Prostate gland (tissue), 2 donors: ENCODE data around the gene UHRF2. TPM values are rescaled to one million over a fixed set of nuclear protein-coding genes. Genes with fewer than 3 reads are reported as not detected.
"Not testable (repeated sequence)": the region's sequence is repeated elsewhere in the genome, so short reads cannot be mapped to it uniquely, and the experiment has no call there.

Source experiments
- DNase-seq: peaks from one replicate; pipeline ENCODE4 v3.0.0-alpha.2; 2019; ENCODE audit warnings: low spot score
- H3K27ac ChIP-seq, 2 donors: fragments of 200-600 bp; sonication (generic); 2 replicates each; pipeline ENCODE4 v1.5.1; 2017 to 2019
- H3K27me3 ChIP-seq: fragments of 200-600 bp; sonication (generic); replicated peaks from 2 replicates; pipeline ENCODE4 v1.5.1; 2019; ENCODE audit not compliant: insufficient read depth
- H3K36me3 ChIP-seq, 2 donors: fragments of 200-600 bp; sonication (generic); 1 replicate in 1 of 2; 2 replicates in 1 of 2; pipeline versions ENCODE4 v1.5.1 to v1.8.1; 2017 to 2019
- H3K4me1 ChIP-seq: fragments of 200-600 bp; sonication (generic); replicated peaks from 2 replicates; pipeline ENCODE4 v1.5.1; 2019
- H3K4me3 ChIP-seq, 2 donors: fragments of 200-600 bp; sonication (generic); 2 replicates each; pipeline ENCODE4 v1.5.1; 2017 to 2019
- H3K9me3 ChIP-seq: fragments of 200-600 bp; sonication (generic); 2 replicates; pipeline ENCODE4 v1.5.1; 2017
- CTCF ChIP-seq, 4 experiments: fragments of 200-600 bp in 2 of 4; fragments of 450-650 bp in 2 of 4; sonication (generic) in 2 of 4; IDR thresholded peaks; 1 replicate in 3 of 4; 2 replicates in 1 of 4; pipeline ENCODE4 v1.5.1; 2016 to 2019; ENCODE audit warnings: antibody characterized with exemption in 4 of 4, mild to moderate bottlenecking in 2 of 4, moderate library complexity in 2 of 4
- POLR2A ChIP-seq: fragments of 450-650 bp; IDR thresholded peaks from one replicate; pipeline ENCODE4 v1.6.1; 2016; ENCODE audit warnings: antibody characterized with exemption, mild to moderate bottlenecking
- POLR2AphosphoS5 ChIP-seq: sonication (generic); formaldehyde crosslinking; IDR thresholded peaks from one replicate; pipeline ENCODE4 v1.6.1; 2017; ENCODE audit warnings: antibody characterized with exemption
- WGBS: methylation state at CpG from one replicate; pipeline ENCODE4 v1.1.5; 2018; 5-methylcytosine and 5-hydroxymethylcytosine counted together
- intact Hi-C: fragments of 100-400 bp; cut with DNase I; formaldehyde crosslinking; loops from one replicate; pipeline ENCODE4 v1.14.2; 2022
- total RNA-seq, 2 donors: library from RNA; depleted of rRNA; stranded (reverse); fragments of >200 nt; gene quantifications; one replicate each; pipeline ENCODE4 v1.1.0, GENCODE V29; 2016

UHRF2 gene
- total RNA-seq, 2 donors from 2014 or later, result 41.9 to 52.1 TPM

GRCh38 chr9:6512085-6512657 is 99.2 kb downstream of the UHRF2 start:
- no peak overlapping the region for H3K27ac ChIP-seq
- no peak for DNase-seq
- intact Hi-C loops, result no loop called here
- TF ChIP-seq POLR2A, result no peak
- TF ChIP-seq POLR2AphosphoS5, result no peak
- no peak for TF ChIP-seq CTCF (IDR thresholded peaks at IDR 0.05)
- no peaks in the 10 kb centered on the region for H3K9me3 ChIP-seq
- H3K4me1 ChIP-seq, result no peaks in the 10 kb centered on the region
- H3K4me3 ChIP-seq, result no peak overlapping the region
- no peaks in the 10 kb centered on the region for H3K27me3 ChIP-seq
- H3K36me3 ChIP-seq, result no peaks in the 10 kb centered on the region
- WGBS, result 55% methylated on average over 3 of the region's 3 CpGs

- TF ChIP-seq CTCF (IDR thresholded peaks at IDR 0.05), result no peak
- no peak for TF ChIP-seq POLR2A
- TF ChIP-seq POLR2AphosphoS5, result no peak
- H3K36me3 ChIP-seq, result no peaks in the 10 kb centered on the region
- H3K4me1 ChIP-seq, result no peaks in the 10 kb centered on the region
- no peak overlapping the region for H3K27ac ChIP-seq
- no peaks in the 10 kb centered on the region for H3K27me3 ChIP-seq
- H3K9me3 ChIP-seq, result no peaks in the 10 kb centered on the region
- WGBS, result 96% methylated on average over 4 of the region's 4 CpGs
- no peak for DNase-seq
- intact Hi-C loops, result no loop called here
- H3K4me3 ChIP-seq, result no peak overlapping the region
Measured at GRCh38 chr9:6522263-6522662, 109.3 kb downstream of the UHRF2 start.

- Histone ChIP-seq H3K4me1 (no peaks in the 10 kb centered on the region), H3K27ac (no peak overlapping the region), H3K36me3 (no peaks in the 10 kb centered on the region), H3K27me3 (no peaks in the 10 kb centered on the region), H3K4me3 (no peak overlapping the region), H3K9me3 (no peaks in the 10 kb centered on the region)
- DNase-seq, result no peak
- intact Hi-C loops, result no loop called here
- 34% methylated on average over 2 of the region's 2 CpGs for WGBS
- TF ChIP-seq POLR2AphosphoS5 (no peak), POLR2A (no peak), CTCF (IDR thresholded peaks at IDR 0.05) (no peak)
Measured at GRCh38 chr9:6525326-6526045, 112.5 kb downstream of the UHRF2 start.

- WGBS, result 91% methylated on average over 3 of the region's 3 CpGs
- Histone ChIP-seq H3K4me3 (no peak overlapping the region), H3K4me1 (no peaks in the 10 kb centered on the region), H3K27ac (no peak overlapping the region), H3K36me3 (no peaks in the 10 kb centered on the region), H3K9me3 (no peaks in the 10 kb centered on the region), H3K27me3 (no peaks in the 10 kb centered on the region)
- TF ChIP-seq POLR2A (no peak), POLR2AphosphoS5 (no peak), CTCF (IDR thresholded peaks at IDR 0.05) (no peak)
- intact Hi-C loops, result no loop called here
- DNase-seq, result no peak
Measured at GRCh38 chr9:6535594-6535993, 122.6 kb downstream of the UHRF2 start.

- H3K36me3 ChIP-seq, result no peaks in the 10 kb centered on the region
- no peak for DNase-seq
- no peak overlapping the region for H3K27ac ChIP-seq
- no peak for TF ChIP-seq POLR2AphosphoS5
- no peak for TF ChIP-seq CTCF (IDR thresholded peaks at IDR 0.05)
- no peak for TF ChIP-seq POLR2A
- H3K9me3 ChIP-seq, result no peaks in the 10 kb centered on the region
- WGBS, result 34% methylated on average over 3 of the region's 3 CpGs
- intact Hi-C loops, result no loop called here
- H3K4me3 ChIP-seq, result no peak overlapping the region
- no peaks in the 10 kb centered on the region for H3K27me3 ChIP-seq
- H3K4me1 ChIP-seq, result no peaks in the 10 kb centered on the region
Measured at GRCh38 chr9:6538666-6539071, 125.7 kb downstream of the UHRF2 start.

- H3K9me3 ChIP-seq, intact Hi-C loops, H3K36me3 ChIP-seq, H3K4me1 ChIP-seq, H3K4me3 ChIP-seq, DNase-seq, H3K27ac ChIP-seq, H3K27me3 ChIP-seq: not testable (repeated sequence)
- WGBS, result 81% methylated on average over 5 of the region's 5 CpGs
Measured at GRCh38 chr9:6542617-6543016, 129.6 kb downstream of the UHRF2 start.
